ENCODE results near the gene VENTX. TPM values are rescaled to one million over a fixed set of nuclear protein-coding genes. Genes with fewer than 3 reads are reported as not detected.
"Not testable (repeated sequence)": the region's sequence is repeated elsewhere in the genome, so short reads cannot be mapped to it uniquely, and the experiment has no call there.

VENTX gene
- polyA plus RNA-seq, 3 donors = 1.4 to 56.0 (median 1.6) TPM

DNA sequence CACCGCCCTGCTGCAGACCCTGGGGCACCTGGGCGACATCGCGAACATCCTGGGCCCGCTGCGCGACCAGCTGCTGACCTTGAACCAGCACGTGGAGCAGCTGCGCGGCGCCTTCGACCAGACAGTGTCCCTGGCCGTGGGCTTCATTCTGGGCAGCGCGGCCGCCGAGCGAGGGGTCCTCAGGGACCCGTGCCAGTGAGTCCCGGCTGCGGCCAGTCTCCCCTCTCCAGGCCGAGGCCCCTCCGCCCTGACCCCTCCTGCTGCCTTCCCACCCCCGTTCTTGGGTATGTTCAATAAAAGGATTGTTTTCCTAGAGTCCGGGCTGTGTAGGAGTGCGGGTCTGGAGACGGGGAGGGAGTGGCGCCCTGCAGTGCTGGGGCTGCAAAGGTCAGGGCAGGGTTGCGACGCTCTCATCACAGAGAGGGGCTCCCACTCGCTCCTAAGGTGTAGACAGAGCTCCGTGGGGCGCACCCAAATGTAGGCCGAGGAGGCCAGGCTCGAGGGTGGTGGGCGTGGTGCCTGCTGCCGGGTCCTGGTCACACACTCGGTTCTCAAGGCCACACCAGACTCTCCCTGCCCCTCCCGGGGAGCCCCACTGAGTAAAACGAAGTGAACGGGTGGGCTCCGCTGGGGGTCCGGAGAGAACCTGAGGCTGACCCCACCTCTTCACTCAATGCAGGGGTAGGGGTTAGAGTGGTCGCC, 6.3 kb upstream of the VENTX start:
- Mint-ChIP-seq H3K27me3 (ENCODE audit: low read depth in 3 of 3) (peaks cover 57 to 71% (median 64%) of the 10 kb centered on the region in 3 donors), H3K4me3 (peak overlapping the region; percentile 60 to 88), H3K9me3 (peaks cover 2 to 22% (median 16%) of the 10 kb centered on the region in 7 donors), H3K36me3 (peaks cover 9 to 13% of the 10 kb centered on the region in 2 donors), H3K27ac (peak overlapping the region in 3 of 7 donors; percentile 40 to 84 (median 63)), H3K4me1 (peaks cover 24% of the 10 kb centered on the region)
- H3K4me3 ChIP-seq (replicated peaks in 1 of 3; ENCODE audit: low read depth in 2 of 3, low read length in 3 of 3) = no peak overlapping the region
- H3K4me1 ChIP-seq (ENCODE audit: control insufficient read depth in 1 of 2, insufficient read depth in 2 of 2, low read length in 2 of 2) = peaks cover 18 to 47% of the 10 kb centered on the region in 2 donors
- H3K36me3 ChIP-seq (replicated peaks in 1 of 2; ENCODE audit: control insufficient read depth in 1 of 2, insufficient read depth in 2 of 2, low read length in 2 of 2) = no peaks in the 10 kb centered on the region
- H3K79me2 ChIP-seq (ENCODE audit: insufficient read depth, low read length) = no peaks in the 10 kb centered on the region
- no peak overlapping the region for H3K27ac ChIP-seq (ENCODE audit: low read depth in 1 of 2, low read length in 2 of 2)
- TF ChIP-seq, protein P1, sequence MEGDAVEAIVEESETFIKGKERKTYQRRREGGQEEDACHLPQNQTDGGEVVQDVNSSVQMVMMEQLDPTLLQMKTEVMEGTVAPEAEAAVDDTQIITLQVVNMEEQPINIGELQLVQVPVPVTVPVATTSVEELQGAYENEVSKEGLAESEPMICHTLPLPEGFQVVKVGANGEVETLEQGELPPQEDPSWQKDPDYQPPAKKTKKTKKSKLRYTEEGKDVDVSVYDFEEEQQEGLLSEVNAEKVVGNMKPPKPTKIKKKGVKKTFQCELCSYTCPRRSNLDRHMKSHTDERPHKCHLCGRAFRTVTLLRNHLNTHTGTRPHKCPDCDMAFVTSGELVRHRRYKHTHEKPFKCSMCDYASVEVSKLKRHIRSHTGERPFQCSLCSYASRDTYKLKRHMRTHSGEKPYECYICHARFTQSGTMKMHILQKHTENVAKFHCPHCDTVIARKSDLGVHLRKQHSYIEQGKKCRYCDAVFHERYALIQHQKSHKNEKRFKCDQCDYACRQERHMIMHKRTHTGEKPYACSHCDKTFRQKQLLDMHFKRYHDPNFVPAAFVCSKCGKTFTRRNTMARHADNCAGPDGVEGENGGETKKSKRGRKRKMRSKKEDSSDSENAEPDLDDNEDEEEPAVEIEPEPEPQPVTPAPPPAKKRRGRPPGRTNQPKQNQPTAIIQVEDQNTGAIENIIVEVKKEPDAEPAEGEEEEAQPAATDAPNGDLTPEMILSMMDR (IDR thresholded peaks at IDR 0.05) = no peak
- WGBS (ENCODE audit: insufficient coverage) = 28% methylated on average over 26 of the region's 44 CpGs
- intact Hi-C loops (cut with micrococcal nuclease) = loop anchor here in 1 of 2 donors (10.0 kb wide), 1 partner anchor 87 kb away; no protein-coding TSS in a partner anchor
- H2AFZ ChIP-seq (ENCODE audit: insufficient read depth, low read depth, low read length, poor library complexity, severe bottlenecking) = no peak overlapping the region
- H3K27me3 ChIP-seq (ENCODE audit: control insufficient read depth in 2 of 2, insufficient read depth in 2 of 2, low read length in 2 of 2) = peaks cover 22 to 58% of the 10 kb centered on the region in 2 donors
- peaks cover 3 to 7% of the 10 kb centered on the region in 2 donors for H3K9me3 ChIP-seq (replicated peaks in 1 of 2; ENCODE audit: control insufficient read depth in 1 of 2, insufficient read depth in 1 of 2, low read length in 2 of 2)
- H4K20me1 ChIP-seq (ENCODE audit: insufficient read depth, low read length) = no peaks in the 10 kb centered on the region
- H3K4me2 ChIP-seq (replicated peaks; ENCODE audit: extremely low read depth, low read length, poor library complexity, severe bottlenecking) = peak overlapping the region; percentile 67
- H3K9ac ChIP-seq (ENCODE audit: insufficient read depth, low read length, poor library complexity, severe bottlenecking) = no peak overlapping the region
- DNase-seq = no peak

DNA sequence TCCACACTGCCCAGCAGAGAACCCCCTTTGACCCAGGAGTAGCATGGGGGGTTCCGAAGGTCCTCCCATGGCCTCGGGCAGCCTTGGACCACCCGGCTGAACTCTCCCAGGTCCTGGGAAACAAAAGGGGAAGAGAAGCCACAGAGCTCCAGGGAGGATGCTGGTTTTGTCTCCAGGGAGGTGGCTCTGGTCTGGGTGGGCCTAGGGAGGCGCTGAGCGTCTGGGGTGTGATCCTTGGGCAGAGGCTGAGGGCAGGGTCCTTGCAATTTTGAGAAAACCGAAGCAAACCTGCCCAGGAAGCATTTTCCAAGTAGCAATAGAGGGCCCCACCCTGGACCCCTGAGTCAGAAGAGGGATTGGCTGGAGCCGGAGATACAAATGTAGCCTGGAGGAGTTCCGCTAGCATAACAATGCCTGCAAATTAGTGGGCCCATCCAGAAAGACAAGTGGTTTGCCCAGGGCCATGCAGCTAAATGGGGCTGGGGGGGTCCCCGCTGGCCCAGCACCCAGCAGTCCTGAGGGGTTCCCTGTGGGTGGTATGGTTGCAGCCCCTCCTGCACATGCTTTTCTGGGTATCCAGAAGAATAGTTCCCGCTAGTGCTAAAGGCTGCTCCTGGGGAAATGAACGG, 5.6 kb upstream of the VENTX start:
- Histone ChIP-seq H3K4me2 (replicated peaks; ENCODE audit: extremely low read depth, low read length, poor library complexity, severe bottlenecking) (peak overlapping the region; percentile 67), H3K27ac (ENCODE audit: low read depth in 1 of 2, low read length in 2 of 2) (no peak overlapping the region), H4K20me1 (ENCODE audit: insufficient read depth, low read length) (no peaks in the 10 kb centered on the region), H2AFZ (ENCODE audit: insufficient read depth, low read depth, low read length, poor library complexity, severe bottlenecking) (no peak overlapping the region), H3K79me2 (ENCODE audit: insufficient read depth, low read length) (no peaks in the 10 kb centered on the region), H3K4me1 (ENCODE audit: control insufficient read depth in 1 of 2, insufficient read depth in 2 of 2, low read length in 2 of 2) (peaks cover 25 to 54% of the 10 kb centered on the region in 2 donors), H3K9ac (ENCODE audit: insufficient read depth, low read length, poor library complexity, severe bottlenecking) (no peak overlapping the region), H3K27me3 (ENCODE audit: control insufficient read depth in 2 of 2, insufficient read depth in 2 of 2, low read length in 2 of 2) (peaks cover 19 to 53% of the 10 kb centered on the region in 2 donors), H3K36me3 (replicated peaks in 1 of 2; ENCODE audit: control insufficient read depth in 1 of 2, insufficient read depth in 2 of 2, low read length in 2 of 2) (no peaks in the 10 kb centered on the region), H3K9me3 (replicated peaks in 1 of 2; ENCODE audit: control insufficient read depth in 1 of 2, insufficient read depth in 1 of 2, low read length in 2 of 2) (peaks cover 3 to 7% of the 10 kb centered on the region in 2 donors), H3K4me3 (replicated peaks in 1 of 3; ENCODE audit: low read depth in 2 of 3, low read length in 3 of 3) (no peak overlapping the region)
- TF ChIP-seq, protein P1 (IDR thresholded peaks at IDR 0.05) = no peak
- Mint-ChIP-seq H3K4me3 (peak overlapping the region; percentile 20 to 76), H3K4me1 (peaks cover 24% of the 10 kb centered on the region), H3K27ac (peak overlapping the region in 1 of 7 donors; percentile 40), H3K9me3 (peaks cover 2 to 22% (median 16%) of the 10 kb centered on the region in 7 donors), H3K27me3 (ENCODE audit: low read depth in 3 of 3) (peaks cover 50 to 69% (median 57%) of the 10 kb centered on the region in 3 donors), H3K36me3 (peaks cover 9 to 13% of the 10 kb centered on the region in 2 donors)
- DNase-seq = no peak
- 70% methylated on average over 7 of the region's 11 CpGs for WGBS (ENCODE audit: insufficient coverage)
- intact Hi-C loops (cut with micrococcal nuclease) = loop anchor here in 1 of 2 donors (10.0 kb wide), 1 partner anchor 87 kb away; no protein-coding TSS in a partner anchor

DNA sequence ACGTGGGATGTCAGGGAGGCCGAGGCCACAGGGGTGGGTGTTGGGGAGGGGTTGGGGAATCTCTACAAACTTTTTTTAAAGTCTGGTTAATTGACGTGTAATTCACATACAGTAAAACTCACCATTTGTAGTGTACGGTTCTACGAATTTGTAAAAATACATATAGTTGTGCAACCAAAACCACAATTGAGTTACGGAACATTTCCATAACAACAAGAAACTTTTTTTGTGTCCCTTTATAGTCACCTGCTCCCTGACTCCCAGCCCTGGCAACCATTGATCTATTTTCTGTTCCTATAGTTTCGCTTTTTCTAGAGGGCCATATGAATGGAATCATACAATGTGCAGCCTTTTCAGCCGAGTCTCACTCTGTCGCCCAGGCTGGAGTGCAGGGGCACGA, 2.9 kb upstream of the VENTX start:
- peak overlapping the region; percentile 74 for H3K4me2 ChIP-seq (replicated peaks; ENCODE audit: extremely low read depth, low read length, poor library complexity, severe bottlenecking)
- peak overlapping the region; percentile 74 for H2AFZ ChIP-seq (ENCODE audit: insufficient read depth, low read depth, low read length, poor library complexity, severe bottlenecking)
- H3K79me2 ChIP-seq (ENCODE audit: insufficient read depth, low read length); H3K36me3 ChIP-seq (replicated peaks in 1 of 2; ENCODE audit: control insufficient read depth in 1 of 2, insufficient read depth in 2 of 2, low read length in 2 of 2); H4K20me1 ChIP-seq (ENCODE audit: insufficient read depth, low read length); H3K9me3 ChIP-seq (replicated peaks in 1 of 2; ENCODE audit: control insufficient read depth in 1 of 2, insufficient read depth in 1 of 2, low read length in 2 of 2): not testable (repeated sequence)
- peak overlapping the region; percentile 87 for H3K9ac ChIP-seq (ENCODE audit: insufficient read depth, low read length, poor library complexity, severe bottlenecking)
- Mint-ChIP-seq H3K36me3 (peaks cover 9 to 16% of the 10 kb centered on the region in 2 donors), H3K4me1 (peaks cover 23% of the 10 kb centered on the region), H3K27me3 (ENCODE audit: low read depth in 3 of 3) (peaks cover 40 to 70% (median 55%) of the 10 kb centered on the region in 3 donors), H3K27ac (peak overlapping the region; percentile 89 to 97 (median 96)), H3K9me3 (peaks cover 2 to 17% (median 12%) of the 10 kb centered on the region in 7 donors), H3K4me3 (peak overlapping the region; percentile 76 to 86)
- DNase-seq = peak; percentile 38 to 70 (median 62)
- peaks cover 42 to 64% of the 10 kb centered on the region in 2 donors for H3K4me1 ChIP-seq (ENCODE audit: control insufficient read depth in 1 of 2, insufficient read depth in 2 of 2, low read length in 2 of 2)
- intact Hi-C loops (cut with micrococcal nuclease) = loop anchor here in 1 of 2 donors (10.0 kb wide), 1 partner anchor 90 kb away; no protein-coding TSS in a partner anchor
- peaks cover 6 to 53% of the 10 kb centered on the region in 2 donors for H3K27me3 ChIP-seq (ENCODE audit: control insufficient read depth in 2 of 2, insufficient read depth in 2 of 2, low read length in 2 of 2)
- peak overlapping the region; percentile 29 to 76 (median 40) for H3K4me3 ChIP-seq (replicated peaks in 1 of 3; ENCODE audit: low read depth in 2 of 3, low read length in 3 of 3)
- peak overlapping the region; percentile 89 to 92 for H3K27ac ChIP-seq (ENCODE audit: low read depth in 1 of 2, low read length in 2 of 2)
- no CpG with 5 or more reads among the region's 10 CpGs for WGBS (ENCODE audit: insufficient coverage)
